HEK293T (cell line): Measurements from ENCODE around the gene PRPF6.

Source experiments
- CTCF ChIA-PET: fragments of 350-600 bp; formaldehyde crosslinking; extraction: SDS; loops from one replicate; lab custom pipeline; 2021; ENCODE audit warnings: antibody characterized with exemption, inconsistent platforms; lab: Yijun Ruan, JAX
- POLR2A ChIA-PET: fragments of 350-600 bp; formaldehyde crosslinking; extraction: SDS; loops from one replicate; lab custom pipeline; 2020; ENCODE audit warnings: antibody characterized with exemption, inconsistent platforms; lab: Yijun Ruan, JAX
- DNase-seq: peaks from one replicate; pipeline ENCODE4 v3.0.0; 2012; ENCODE audit warnings: mixed read lengths; ENCODE audit errors: extremely low spot score
- ARNT ChIP-seq: fragments of 450-650 bp; IDR thresholded peaks from 2 replicates; pipeline ENCODE4 v1.6.1; 2017; ENCODE audit warnings: mild to moderate bottlenecking
- BHLHE40 ChIP-seq: fragments of 450-650 bp; IDR thresholded peaks from 2 replicates; pipeline ENCODE4 v1.6.1; 2016; ENCODE audit warnings: mild to moderate bottlenecking, moderate library complexity, borderline replicate concordance
- CTBP1 ChIP-seq: fragments of 450-650 bp; IDR thresholded peaks from 2 replicates; pipeline ENCODE4 v1.6.1; 2016; ENCODE audit warnings: borderline replicate concordance
- ELF4 ChIP-seq: fragments of 450-650 bp; IDR thresholded peaks from 2 replicates; pipeline ENCODE4 v1.6.1; 2017; ENCODE audit warnings: antibody characterized with exemption
- FOXA1 ChIP-seq: fragments of 450-650 bp; IDR thresholded peaks from 2 replicates; pipeline ENCODE4 v1.6.1; 2016; ENCODE audit warnings: mild to moderate bottlenecking
- FOXK2 ChIP-seq: fragments of 450-650 bp; IDR thresholded peaks from 2 replicates; pipeline ENCODE4 v1.6.1; 2016; ENCODE audit warnings: mild to moderate bottlenecking
- FOXM1 ChIP-seq: fragments of 450-650 bp; IDR thresholded peaks from 2 replicates; pipeline ENCODE4 v1.6.1; 2017; ENCODE audit warnings: mild to moderate bottlenecking, borderline replicate concordance
- HDGF ChIP-seq: fragments of 450-650 bp; IDR thresholded peaks from 2 replicates; pipeline ENCODE4 v1.6.1; 2017; ENCODE audit warnings: antibody characterized with exemption, borderline replicate concordance
- L3MBTL2 ChIP-seq: fragments of 450-650 bp; conservative IDR thresholded peaks from 2 replicates; pipeline ENCODE4 v1.6.1; 2016; ENCODE audit warnings: mild to moderate bottlenecking
- LEF1 ChIP-seq: fragments of 450-650 bp; IDR thresholded peaks from 2 replicates; pipeline ENCODE4 v1.6.1; 2017; ENCODE audit warnings: mild to moderate bottlenecking, borderline replicate concordance
- NFRKB ChIP-seq: fragments of 450-650 bp; IDR thresholded peaks from 2 replicates; pipeline ENCODE4 v1.6.1; 2016; ENCODE audit warnings: mild to moderate bottlenecking, moderate library complexity
- SP1 ChIP-seq: fragments of 450-650 bp; IDR thresholded peaks from 2 replicates; pipeline ENCODE4 v1.6.1; 2017
- SUZ12 ChIP-seq: fragments of 450-650 bp; IDR thresholded peaks from 2 replicates; pipeline ENCODE4 v1.6.1; 2016; ENCODE audit warnings: mild to moderate bottlenecking
- TARDBP ChIP-seq: fragments of 450-650 bp; IDR thresholded peaks from 2 replicates; pipeline ENCODE4 v1.6.1; 2016
- ZNF384 ChIP-seq: fragments of 450-650 bp; IDR thresholded peaks from 2 replicates; pipeline ENCODE4 v1.6.1; 2016
- TF ChIP-seq, protein P1 (sequence below): fragments of 450-650 bp; IDR thresholded peaks from 2 replicates; pipeline ENCODE4 v1.6.1; 2016

The PRPF6 gene

DNA sequence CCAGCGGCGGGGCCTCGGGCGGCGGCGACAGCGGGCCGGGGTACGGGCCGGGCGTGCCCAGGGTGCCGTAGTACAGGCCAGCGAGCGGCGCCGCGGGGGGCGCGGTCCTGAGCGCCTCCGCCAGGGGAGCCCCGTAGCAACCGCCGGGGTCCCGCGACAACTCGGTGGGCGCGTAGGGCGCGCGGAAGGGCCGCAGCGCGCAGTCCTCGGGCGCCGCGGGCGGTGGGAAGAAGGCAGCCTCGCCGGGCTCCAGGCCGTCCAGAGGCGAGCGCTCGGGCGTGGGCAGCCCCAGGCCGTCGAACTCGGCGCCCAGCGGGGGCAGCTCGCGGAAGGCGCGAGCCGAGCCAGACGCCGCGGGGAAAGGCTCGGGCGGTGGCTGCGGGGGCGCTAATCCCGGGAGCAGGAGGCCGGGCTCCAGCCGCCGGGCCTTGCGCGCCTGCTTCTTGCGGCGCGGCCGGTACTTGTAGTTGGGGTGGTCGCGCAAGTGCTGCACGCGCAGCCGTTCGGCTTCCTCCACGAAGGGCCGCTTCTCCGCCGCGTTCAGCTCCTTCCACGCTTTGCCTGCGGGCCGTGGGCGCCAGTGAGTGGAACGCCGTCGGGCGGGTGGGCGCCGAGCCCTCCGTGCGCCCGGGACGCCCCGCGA, 67.6 kb downstream of the PRPF6 start:
- TF ChIP-seq ZNF384, result no peak
- no peak for TF ChIP-seq ELF4
- no peak for TF ChIP-seq ARNT
- no peak for TF ChIP-seq CTBP1
- TF ChIP-seq TARDBP, result no peak
- TF ChIP-seq HDGF, result no peak
- TF ChIP-seq BHLHE40, result no peak
- no peak for TF ChIP-seq L3MBTL2
- TF ChIP-seq FOXA1, result no peak
- no peak for TF ChIP-seq SP1
- TF ChIP-seq FOXM1, result no peak
- TF ChIP-seq SUZ12, result no peak
- TF ChIP-seq FOXK2, result no peak
- CTCF ChIA-PET, result no interaction called here
- POLR2A ChIA-PET, result no interaction called here
- DNase-seq, result no peak

DNA sequence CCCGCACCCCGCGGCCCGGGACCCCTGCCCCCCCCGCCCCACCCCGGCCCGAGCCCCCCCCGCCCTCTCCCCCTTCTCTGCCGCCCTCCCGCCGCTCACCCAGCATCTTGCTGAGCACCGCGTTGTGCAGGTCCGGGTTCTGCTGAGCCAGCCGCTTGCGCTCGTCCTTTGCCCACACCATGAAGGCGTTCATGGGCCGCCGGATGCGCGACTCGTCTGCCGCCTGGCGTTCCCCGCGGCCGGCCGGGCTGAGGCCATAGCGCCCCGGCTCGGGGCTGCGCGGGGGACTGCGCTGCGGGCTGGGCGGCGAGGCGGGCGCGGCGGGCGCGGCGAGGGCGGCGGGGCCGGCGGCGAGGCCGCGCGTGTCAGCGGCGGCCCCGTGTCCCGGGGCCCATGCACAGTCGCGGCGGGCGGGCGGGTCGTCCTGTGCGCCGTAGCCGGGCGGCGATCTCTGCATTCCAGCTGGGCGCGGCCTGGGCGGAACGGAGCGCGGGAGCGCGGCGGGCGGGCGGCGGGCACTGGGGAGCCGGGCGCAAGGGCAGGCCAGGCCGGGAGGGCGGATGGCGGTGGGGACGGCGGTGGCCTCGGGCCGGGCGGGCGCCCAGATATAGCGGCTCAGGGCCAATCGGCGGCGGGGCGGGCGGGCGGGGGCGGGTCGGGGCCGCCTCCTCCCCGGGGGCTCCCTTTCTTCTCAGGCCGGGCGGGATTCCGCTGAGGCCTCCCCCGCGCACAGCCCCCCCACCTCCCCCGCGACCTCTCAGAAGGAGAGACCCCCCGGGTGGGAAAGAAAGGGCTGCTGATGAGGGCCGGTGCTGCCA, 68.3 kb downstream of the PRPF6 start, which contains the start of gene SOX18:
TSS of gene SOX18 (minus strand) at position 580 of the 818 bp plus-strand sequence. CDS start at position 457, 123 bp downstream.
- peak; percentile 56 for DNase-seq
- CTCF ChIA-PET, result no interaction called here
- POLR2A ChIA-PET, result no interaction called here
- TF ChIP-seq, protein P1, sequence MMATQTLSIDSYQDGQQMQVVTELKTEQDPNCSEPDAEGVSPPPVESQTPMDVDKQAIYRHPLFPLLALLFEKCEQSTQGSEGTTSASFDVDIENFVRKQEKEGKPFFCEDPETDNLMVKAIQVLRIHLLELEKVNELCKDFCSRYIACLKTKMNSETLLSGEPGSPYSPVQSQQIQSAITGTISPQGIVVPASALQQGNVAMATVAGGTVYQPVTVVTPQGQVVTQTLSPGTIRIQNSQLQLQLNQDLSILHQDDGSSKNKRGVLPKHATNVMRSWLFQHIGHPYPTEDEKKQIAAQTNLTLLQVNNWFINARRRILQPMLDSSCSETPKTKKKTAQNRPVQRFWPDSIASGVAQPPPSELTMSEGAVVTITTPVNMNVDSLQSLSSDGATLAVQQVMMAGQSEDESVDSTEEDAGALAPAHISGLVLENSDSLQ, result no peak
- TF ChIP-seq TARDBP, result no peak
- no peak for TF ChIP-seq CTBP1
- TF ChIP-seq ZNF384, result no peak
- TF ChIP-seq ELF4, result no peak
- no peak for TF ChIP-seq FOXK2

DNA sequence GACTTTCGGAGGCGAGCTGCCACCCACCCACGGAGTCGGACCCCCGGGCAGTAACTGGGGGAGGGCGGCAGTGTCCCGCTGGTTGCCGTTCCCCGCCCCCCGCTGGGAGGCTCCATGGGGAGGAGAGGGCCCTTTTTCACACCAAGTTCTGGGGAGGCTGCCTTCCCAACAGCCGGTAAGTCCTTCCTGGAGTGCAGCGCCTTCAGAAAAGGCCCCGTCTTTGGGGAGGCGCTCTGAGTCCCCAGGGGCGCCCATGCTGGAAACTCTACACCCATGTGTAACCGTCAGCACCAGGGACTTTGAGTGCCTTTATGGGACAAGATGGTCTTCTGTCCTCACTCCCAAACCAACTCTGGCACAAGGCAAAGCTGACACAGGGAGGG, 68.9 kb downstream of the PRPF6 start:
- TF ChIP-seq ARNT (no peak), SUZ12 (no peak)
- TF ChIP-seq, protein P1, result no peak
- ChIA-PET POLR2A (interaction anchor here (1.3 kb wide), 1 partner anchor 13 kb away, joined by 8 read pairs; the partner anchor contains the start of gene TCEA2), CTCF (no interaction called here)
- DNase-seq, result no peak

DNA sequence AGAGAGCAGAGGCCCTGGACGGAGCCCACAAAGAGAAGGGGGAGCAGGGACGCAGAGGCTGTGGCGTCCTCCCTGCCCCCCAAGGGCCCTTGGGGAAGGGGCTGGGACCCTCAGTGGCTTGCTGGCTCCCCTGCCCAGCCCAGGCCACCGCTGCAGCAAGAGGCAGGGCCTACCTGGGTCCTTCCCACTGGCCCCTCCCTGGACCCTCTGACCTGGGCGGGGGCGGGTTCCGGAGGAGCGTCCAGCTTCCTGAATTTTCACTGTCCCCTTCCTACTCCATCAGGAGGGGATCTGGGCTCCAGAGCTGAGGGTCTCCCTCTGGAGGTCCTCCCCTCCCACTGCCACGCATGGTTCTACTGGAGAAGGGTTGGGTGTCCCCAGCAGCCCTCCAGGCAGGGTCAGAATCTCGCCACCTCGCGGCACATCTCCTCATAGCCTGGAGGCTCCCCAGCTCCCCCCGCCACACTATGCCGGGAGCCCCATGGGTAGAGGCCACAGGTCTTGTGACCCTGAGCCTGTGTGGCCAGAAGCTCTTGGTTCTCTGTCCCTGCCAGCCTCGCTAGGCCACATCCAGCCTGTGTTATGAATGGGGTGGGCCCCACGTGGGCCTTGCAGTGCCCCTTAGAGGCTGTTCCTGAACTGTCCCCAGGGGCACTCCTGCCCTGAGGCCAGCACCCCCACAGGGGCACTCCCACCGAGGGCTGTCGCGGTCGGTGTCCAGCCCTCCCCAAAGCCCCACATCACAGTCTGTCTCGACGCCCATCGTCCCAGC, 69.5 kb downstream of the PRPF6 start:
- TF ChIP-seq FOXM1, result no peak
- no peak for TF ChIP-seq LEF1
- no peak for TF ChIP-seq ZNF384
- no peak for TF ChIP-seq FOXK2
- no peak for TF ChIP-seq L3MBTL2
- TF ChIP-seq HDGF, result no peak
- no peak for TF ChIP-seq SUZ12
- TF ChIP-seq FOXA1, result no peak
- no peak for TF ChIP-seq ARNT
- TF ChIP-seq BHLHE40, result no peak
- no peak for TF ChIP-seq SP1
- TF ChIP-seq ELF4, result no peak
- TF ChIP-seq, protein P1, result no peak
- TF ChIP-seq NFRKB, result no peak
- POLR2A ChIA-PET, result interaction anchor here (1.3 kb wide), 1 partner anchor 12 kb away, joined by 8 read pairs; the partner anchor contains the start of gene TCEA2
- CTCF ChIA-PET, result interaction anchor here (0.9 kb wide), 1 partner anchor 10 kb away, joined by 3 read pairs; no protein-coding TSS in a partner anchor
- no peak for DNase-seq

DNA sequence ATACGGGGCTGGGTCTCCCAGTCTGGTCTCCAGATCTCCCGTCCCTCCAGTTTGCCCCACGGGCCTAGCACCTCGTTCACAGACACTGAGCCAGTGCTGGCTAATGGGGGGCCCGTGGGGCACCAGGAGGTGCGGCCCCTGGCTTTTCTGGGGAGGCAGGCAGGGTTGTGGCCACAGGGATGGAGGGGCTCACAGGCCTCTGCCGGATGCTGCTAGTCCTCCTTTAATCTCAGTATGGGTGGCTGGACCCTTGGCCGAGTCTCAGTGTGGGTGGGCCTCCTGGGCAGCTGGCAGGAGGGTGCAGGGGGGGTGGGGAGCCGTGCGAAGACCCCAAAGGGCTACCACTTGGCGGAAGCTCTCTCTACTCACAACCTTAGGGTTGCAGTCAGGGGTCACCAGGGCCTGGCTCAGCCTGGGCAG, 70.1 kb downstream of the PRPF6 start:
- DNase-seq, result no peak
- ChIA-PET POLR2A (interaction anchor here (1.3 kb wide), 1 partner anchor 12 kb away, joined by 8 read pairs; the partner anchor contains the start of gene TCEA2), CTCF (interaction anchor here (0.9 kb wide), 1 partner anchor 9 kb away, joined by 3 read pairs; no protein-coding TSS in a partner anchor)
- no peak for TF ChIP-seq ZNF384
- no peak for TF ChIP-seq SUZ12
- TF ChIP-seq FOXK2, result no peak
- no peak for TF ChIP-seq CTBP1
- TF ChIP-seq L3MBTL2, result no peak
- no peak for TF ChIP-seq FOXA1
- no peak for TF ChIP-seq NFRKB
- TF ChIP-seq SP1, result no peak
- TF ChIP-seq LEF1, result no peak
- no peak for TF ChIP-seq ELF4
- TF ChIP-seq BHLHE40, result no peak
- no peak for TF ChIP-seq TARDBP
- no peak for TF ChIP-seq FOXM1
- no peak for TF ChIP-seq HDGF
- TF ChIP-seq, protein P1, result no peak
- TF ChIP-seq ARNT, result no peak
